ENCODE data around the gene CLCA1. TPM values are rescaled to one million over a fixed set of nuclear protein-coding genes. Genes with fewer than 3 reads are reported as not detected.

CLCA1 gene
- total RNA-seq, 1 experiment from 2014 or later: not detected

GRCh38 chr1:86541859-86542258, 73.1 kb downstream of the CLCA1 start:
- no peak for TF ChIP-seq CTCF (conservative IDR thresholded peaks at IDR 0.05; ENCODE audit: low read depth, low read length)
- TF ChIP-seq EZH2 (IDR thresholded peaks at IDR 0.05; ENCODE audit: borderline replicate concordance, low read depth, low read length, poor library complexity, severe bottlenecking): no peak
- CTCF ChIA-PET: no interaction called here
- H3K36me3 ChIP-seq (ENCODE audit: insufficient read depth, low read length, poor library complexity, severe bottlenecking): no peaks in the 10 kb centered on the region
- H3K27ac ChIP-seq (ENCODE audit: low read depth, low read length, poor library complexity, severe bottlenecking): no peak overlapping the region
- no peaks in the 10 kb centered on the region for H3K4me1 ChIP-seq (ENCODE audit: insufficient read depth, low read length, poor library complexity, severe bottlenecking)
- no TSS peak for BruUV-seq (replicated peaks)
- POLR2A ChIA-PET (ENCODE audit: low non-redundant PET): no interaction called here
- no peaks in the 10 kb centered on the region for H3K27me3 ChIP-seq (replicated peaks; ENCODE audit: insufficient read depth, low read depth, low read length, poor library complexity)
- H3K4me3 ChIP-seq (ENCODE audit: low read depth, low read length, poor library complexity, severe bottlenecking): no peak overlapping the region
- intact Hi-C loops (cut with micrococcal nuclease; ENCODE audit: unreplicated experiment): no loop called here
- no peaks in the 10 kb centered on the region for H3K9me3 ChIP-seq (ENCODE audit: low read depth, low read length, poor library complexity, severe bottlenecking)
- DNase-seq (ENCODE audit: low spot score): no peak

- Histone ChIP-seq H3K4me3 (ENCODE audit: low read depth, low read length, poor library complexity, severe bottlenecking) (no peak overlapping the region), H3K4me1 (ENCODE audit: insufficient read depth, low read length, poor library complexity, severe bottlenecking) (no peaks in the 10 kb centered on the region), H3K36me3 (ENCODE audit: insufficient read depth, low read length, poor library complexity, severe bottlenecking) (no peaks in the 10 kb centered on the region), H3K27ac (ENCODE audit: low read depth, low read length, poor library complexity, severe bottlenecking) (no peak overlapping the region), H3K9me3 (ENCODE audit: low read depth, low read length, poor library complexity, severe bottlenecking) (no peaks in the 10 kb centered on the region), H3K27me3 (replicated peaks; ENCODE audit: insufficient read depth, low read depth, low read length, poor library complexity) (no peaks in the 10 kb centered on the region)
- no TSS peak for BruUV-seq (replicated peaks)
- CTCF ChIA-PET: no interaction called here
- POLR2A ChIA-PET (ENCODE audit: low non-redundant PET): no interaction called here
- intact Hi-C loops (cut with micrococcal nuclease; ENCODE audit: unreplicated experiment): no loop called here
- no peak for DNase-seq (ENCODE audit: low spot score)
- TF ChIP-seq EZH2 (IDR thresholded peaks at IDR 0.05; ENCODE audit: borderline replicate concordance, low read depth, low read length, poor library complexity, severe bottlenecking): no peak
- no peak for TF ChIP-seq CTCF (conservative IDR thresholded peaks at IDR 0.05; ENCODE audit: low read depth, low read length)
Observed at GRCh38 chr1:86542631-86543030, 73.9 kb downstream of the CLCA1 start.

GRCh38 chr1:86546787-86547221, 78.1 kb downstream of the CLCA1 start, which contains the start of gene CLCA4:
Gene CLCA4 (plus strand): TSS chr1:86547078. CDS start chr1:86547120, 42 bp downstream.
- CTCF ChIA-PET: no interaction called here
- Histone ChIP-seq H3K36me3 (ENCODE audit: insufficient read depth, low read length, poor library complexity, severe bottlenecking) (no peaks in the 10 kb centered on the region), H3K9me3 (ENCODE audit: low read depth, low read length, poor library complexity, severe bottlenecking) (no peaks in the 10 kb centered on the region), H3K4me3 (ENCODE audit: low read depth, low read length, poor library complexity, severe bottlenecking) (no peak within 1 kb of the TSS), H3K4me1 (ENCODE audit: insufficient read depth, low read length, poor library complexity, severe bottlenecking) (no peaks in the 10 kb centered on the region), H3K27ac (ENCODE audit: low read depth, low read length, poor library complexity, severe bottlenecking) (no peak within 1 kb of the TSS), H3K27me3 (replicated peaks; ENCODE audit: insufficient read depth, low read depth, low read length, poor library complexity) (no peaks in the 10 kb centered on the region)
- no peak for TF ChIP-seq EZH2 (IDR thresholded peaks at IDR 0.05; ENCODE audit: borderline replicate concordance, low read depth, low read length, poor library complexity, severe bottlenecking)
- TF ChIP-seq CTCF (conservative IDR thresholded peaks at IDR 0.05; ENCODE audit: low read depth, low read length): no peak
- no TSS peak for BruUV-seq (replicated peaks)
- intact Hi-C loops (cut with micrococcal nuclease; ENCODE audit: unreplicated experiment): no loop called here
- POLR2A ChIA-PET (ENCODE audit: low non-redundant PET): no interaction called here
- DNase-seq (ENCODE audit: low spot score): no peak
